HFFc6 (cell line): ENCODE measurements around the gene RGS7. TPM values are rescaled to one million over a fixed set of nuclear protein-coding genes. Genes with fewer than 3 reads are reported as not detected.
"Not testable (repeated sequence)": the region's sequence is repeated elsewhere in the genome, so short reads cannot be mapped to it uniquely, and the experiment has no call there.

Experiments
- DNase-seq: peaks from one replicate; pipeline ENCODE4 v3.0.0-alpha.2; 2018
- H3K27ac Mint-ChIP-seq: 2 replicates; pipeline ENCODE4 v1.8.0; 2020; ENCODE audit warnings: mild to moderate bottlenecking, mixed read lengths
- H3K27me3 Mint-ChIP-seq: 2 replicates; pipeline ENCODE4 v1.8.0; 2021; ENCODE audit warnings: mild to moderate bottlenecking, moderate library complexity, mixed read lengths; ENCODE audit not compliant: insufficient read depth
- H3K36me3 Mint-ChIP-seq: 2 replicates; pipeline ENCODE4 v1.8.0; 2021; ENCODE audit warnings: low read depth, mixed read lengths
- H3K4me1 Mint-ChIP-seq: 2 replicates; pipeline ENCODE4 v1.8.0; 2020; ENCODE audit warnings: low read depth, mixed read lengths
- H3K4me3 Mint-ChIP-seq: 2 replicates; pipeline ENCODE4 v1.8.0; 2020; ENCODE audit warnings: mild to moderate bottlenecking, moderate library complexity, mixed read lengths
- H3K9me3 Mint-ChIP-seq: 2 replicates; pipeline ENCODE4 v1.8.0; 2020; ENCODE audit warnings: mild to moderate bottlenecking, mixed read lengths
- CTCF ChIP-seq: fragments of 200-600 bp; sonication (generic); IDR thresholded peaks from 2 replicates; pipeline ENCODE4 v1.5.0; 2021; ENCODE audit warnings: antibody characterized with exemption, mild to moderate bottlenecking
- total RNA-seq, 6 experiments: library from RNA; stranded (reverse); fragmentation: NEBNext Ultra II Directional; extraction: Animal tissue kit (Norgen Biotek cat#: 25700); gene quantifications; 2 replicates in 1 of 6; 3 replicates in 5 of 6; pipeline ENCODE4 v1.2.3, GENCODE V29; 2021

The RGS7 gene
- total RNA-seq, 6 experiments from 2014 or later = 1.5 to 2.4 (median 2.1) TPM

GRCh38 chr1:241229711-241230110 lies 127.3 kb downstream of the RGS7 start:
- H3K4me3 Mint-ChIP-seq = no peak overlapping the region
- no peak for DNase-seq
- no peaks in the 10 kb centered on the region for H3K36me3 Mint-ChIP-seq
- no peak overlapping the region for H3K27ac Mint-ChIP-seq
- no peaks in the 10 kb centered on the region; the same call in 1 of the 2 replicates for H3K9me3 Mint-ChIP-seq
- TF ChIP-seq CTCF = no peak
- H3K4me1 Mint-ChIP-seq = peaks cover 5% of the 10 kb centered on the region; the same call in 1 of the 2 replicates
- peaks cover 4% of the 10 kb centered on the region for H3K27me3 Mint-ChIP-seq

- Mint-ChIP-seq H3K36me3 (no peaks in the 10 kb centered on the region), H3K27me3 (peaks cover 4% of the 10 kb centered on the region), H3K9me3 (no peaks in the 10 kb centered on the region; the same call in 1 of the 2 replicates), H3K4me1 (peaks cover 5% of the 10 kb centered on the region; the same call in 1 of the 2 replicates), H3K4me3 (no peak overlapping the region), H3K27ac (no peak overlapping the region)
- TF ChIP-seq CTCF = no peak
- DNase-seq = no peak
Measured at GRCh38 chr1:241229216-241229615, 127.8 kb downstream of the RGS7 start.

- Mint-ChIP-seq H3K36me3 (no peaks in the 10 kb centered on the region), H3K4me1 (peaks cover 5% of the 10 kb centered on the region; the same call in 1 of the 2 replicates), H3K9me3 (no peaks in the 10 kb centered on the region; the same call in 1 of the 2 replicates), H3K4me3 (no peak overlapping the region), H3K27me3 (peaks cover 4% of the 10 kb centered on the region), H3K27ac (no peak overlapping the region)
- no peak for TF ChIP-seq CTCF
- no peak for DNase-seq
Measured at GRCh38 chr1:241228339-241228738, 128.7 kb downstream of the RGS7 start.

- no peak overlapping the region for H3K4me3 Mint-ChIP-seq
- no peak for TF ChIP-seq CTCF
- no peaks in the 10 kb centered on the region for H3K36me3 Mint-ChIP-seq
- no peak for DNase-seq
- H3K4me1 Mint-ChIP-seq = peaks cover 5% of the 10 kb centered on the region; the same call in 1 of the 2 replicates
- H3K27me3 Mint-ChIP-seq = peaks cover 4% of the 10 kb centered on the region; the same call in 1 of the 2 replicates
- no peaks in the 10 kb centered on the region for H3K9me3 Mint-ChIP-seq
- no peak overlapping the region for H3K27ac Mint-ChIP-seq
Measured at GRCh38 chr1:241225741-241226140, 131.3 kb downstream of the RGS7 start.

GRCh38 chr1:241224189-241224588 lies 132.8 kb downstream of the RGS7 start:
- not testable (repeated sequence) for H3K4me1 Mint-ChIP-seq, H3K27ac Mint-ChIP-seq, H3K4me3 Mint-ChIP-seq, H3K9me3 Mint-ChIP-seq, H3K36me3 Mint-ChIP-seq, DNase-seq, H3K27me3 Mint-ChIP-seq

GRCh38 chr1:241222813-241223212 lies 134.2 kb downstream of the RGS7 start:
- not testable (repeated sequence) for DNase-seq, H3K4me1 Mint-ChIP-seq, H3K27me3 Mint-ChIP-seq, H3K4me3 Mint-ChIP-seq, H3K27ac Mint-ChIP-seq, H3K9me3 Mint-ChIP-seq, H3K36me3 Mint-ChIP-seq

GRCh38 chr1:241221319-241221718 lies 135.7 kb downstream of the RGS7 start:
- H3K4me3 Mint-ChIP-seq = no peak overlapping the region
- no peak overlapping the region for H3K27ac Mint-ChIP-seq
- no peak for TF ChIP-seq CTCF
- H3K9me3 Mint-ChIP-seq = no peaks in the 10 kb centered on the region; the same call in 1 of the 2 replicates
- no peaks in the 10 kb centered on the region; the same call in none of the 2 replicates for H3K27me3 Mint-ChIP-seq
- DNase-seq = no peak
- no peaks in the 10 kb centered on the region for H3K4me1 Mint-ChIP-seq
- H3K36me3 Mint-ChIP-seq = no peaks in the 10 kb centered on the region

GRCh38 chr1:241220913-241221312 lies 136.1 kb downstream of the RGS7 start:
- H3K9me3 Mint-ChIP-seq, H3K36me3 Mint-ChIP-seq, DNase-seq, H3K4me3 Mint-ChIP-seq, H3K4me1 Mint-ChIP-seq, H3K27ac Mint-ChIP-seq, H3K27me3 Mint-ChIP-seq: not testable (repeated sequence)
